ENCODE data around the gene SPINT2. TPM values are rescaled to one million over a fixed set of nuclear protein-coding genes. Genes with fewer than 3 reads are reported as not detected.

SPINT2 gene
- total RNA-seq, 1 experiment from 2014 or later: not detected

DNA sequence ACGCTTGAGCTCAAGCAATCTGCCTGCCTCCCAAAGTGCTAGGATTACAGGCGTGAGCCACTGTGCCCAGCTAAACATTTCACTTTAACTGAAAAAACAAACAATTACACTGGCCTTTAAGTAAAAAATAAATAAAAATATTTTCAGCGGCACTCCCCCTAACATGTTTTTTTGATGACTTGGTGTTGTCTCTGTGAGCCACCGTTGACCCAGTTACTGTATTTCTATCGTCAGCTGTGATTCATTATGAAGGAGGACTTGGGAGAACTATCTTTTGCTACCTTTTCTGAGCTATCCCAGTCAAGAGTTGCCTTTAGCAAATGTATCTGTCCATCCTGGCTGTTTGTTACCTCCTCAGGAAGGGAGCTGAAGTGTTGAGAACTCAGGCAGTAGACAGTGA, 21.2 kb downstream of the SPINT2 start:
- Histone ChIP-seq H3K4me1 (replicated peaks) (peaks cover 20% of the 10 kb centered on the region), H3K27me3 (replicated peaks) (no peaks in the 10 kb centered on the region), H3K36me3 (no peaks in the 10 kb centered on the region), H3K4me3 (no peak overlapping the region), H3K9me3 (replicated peaks) (no peaks in the 10 kb centered on the region), H3K27ac (no peak overlapping the region)
- DNase-seq (ENCODE audit: low read depth in 1 of 2, low spot score in 2 of 2): peak in 1 of 2 experiments; percentile 57

DNA sequence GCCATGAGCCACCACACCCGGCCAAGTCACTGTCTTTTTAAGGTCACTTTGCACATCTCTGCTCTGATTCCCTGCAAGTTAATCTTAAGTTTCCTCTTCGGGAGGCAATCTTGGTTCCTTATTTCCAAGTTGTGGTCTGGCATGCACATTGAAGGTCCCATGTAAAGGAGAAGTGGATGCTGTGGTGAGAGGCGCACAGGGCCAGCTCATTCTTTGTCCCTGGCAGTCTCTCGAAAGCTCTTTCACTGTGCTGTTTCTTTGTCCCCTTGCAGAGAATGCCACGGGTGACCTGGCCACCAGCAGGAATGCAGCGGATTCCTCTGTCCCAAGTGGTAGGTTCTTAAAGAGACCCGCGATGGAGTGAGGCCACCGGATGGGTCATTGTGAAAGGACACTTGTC, 23.2 kb downstream of the SPINT2 start:
- DNase-seq (ENCODE audit: low read depth in 1 of 2, low spot score in 2 of 2): no peak
- Histone ChIP-seq H3K36me3 (no peaks in the 10 kb centered on the region), H3K4me3 (no peak overlapping the region), H3K4me1 (replicated peaks) (peaks cover 23% of the 10 kb centered on the region), H3K9me3 (replicated peaks) (no peaks in the 10 kb centered on the region), H3K27ac (no peak overlapping the region), H3K27me3 (replicated peaks) (no peaks in the 10 kb centered on the region)

DNA sequence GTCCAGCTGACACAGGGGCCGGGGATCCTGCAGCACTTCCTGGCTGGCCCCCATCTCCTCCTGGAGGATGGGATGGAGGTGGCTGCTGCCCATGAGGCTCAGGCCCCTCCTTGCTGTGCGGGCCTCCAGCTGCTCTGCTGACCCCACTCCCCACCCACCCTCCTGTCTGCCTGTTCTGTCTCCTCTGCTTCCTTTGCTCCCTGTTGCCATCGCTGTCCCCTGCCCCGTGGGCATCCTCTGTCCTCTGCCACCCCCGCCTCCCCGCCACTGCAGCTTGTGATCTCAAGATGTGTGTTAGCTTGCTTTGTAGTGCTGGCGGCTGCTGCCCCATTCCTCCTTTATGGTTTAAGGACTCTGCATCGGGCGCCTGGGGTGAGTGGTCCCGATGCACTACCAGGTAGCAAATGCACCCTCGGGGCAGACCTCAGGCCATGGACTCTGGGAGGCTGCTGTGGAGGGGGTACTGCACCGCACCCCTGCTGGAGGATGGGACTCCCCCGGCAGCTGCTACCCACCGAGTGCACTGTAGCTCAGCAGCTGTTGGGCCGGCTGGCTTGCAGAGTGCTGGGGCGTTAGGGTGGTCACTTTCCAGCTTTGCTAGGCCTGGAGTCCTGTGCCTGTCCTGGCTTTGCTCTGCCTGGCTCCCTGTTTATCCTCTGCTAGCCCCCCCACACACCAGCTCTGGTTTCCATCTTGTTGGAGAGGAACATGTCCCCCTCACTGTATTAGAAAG, 23.9 kb downstream of the SPINT2 start:
- no peak overlapping the region for H3K27ac ChIP-seq
- H3K9me3 ChIP-seq (replicated peaks): no peaks in the 10 kb centered on the region
- H3K36me3 ChIP-seq: no peaks in the 10 kb centered on the region
- DNase-seq (ENCODE audit: low read depth in 1 of 2, low spot score in 2 of 2): no peak
- H3K27me3 ChIP-seq (replicated peaks): no peaks in the 10 kb centered on the region
- no peak overlapping the region for H3K4me3 ChIP-seq
- peaks cover 23% of the 10 kb centered on the region for H3K4me1 ChIP-seq (replicated peaks)

DNA sequence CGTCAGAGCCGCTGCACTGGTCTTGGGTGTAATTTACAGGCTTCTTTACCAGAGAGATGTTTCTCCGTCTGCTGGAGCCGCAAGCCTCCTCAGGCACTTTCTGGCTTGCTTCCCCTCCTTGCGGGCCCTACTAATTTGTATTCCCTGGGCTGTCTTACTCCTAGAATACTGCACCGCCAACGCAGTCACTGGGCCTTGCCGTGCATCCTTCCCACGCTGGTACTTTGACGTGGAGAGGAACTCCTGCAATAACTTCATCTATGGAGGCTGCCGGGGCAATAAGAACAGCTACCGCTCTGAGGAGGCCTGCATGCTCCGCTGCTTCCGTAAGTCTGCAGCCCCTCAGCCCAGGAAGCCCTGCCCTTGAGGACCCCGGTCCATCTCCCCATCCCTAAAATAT, 25.6 kb downstream of the SPINT2 start:
- no peak for DNase-seq (ENCODE audit: low read depth in 1 of 2, low spot score in 2 of 2)
- H3K4me1 ChIP-seq (replicated peaks): peaks cover 23% of the 10 kb centered on the region
- H3K27ac ChIP-seq: no peak overlapping the region
- no peaks in the 10 kb centered on the region for H3K9me3 ChIP-seq (replicated peaks)
- no peaks in the 10 kb centered on the region for H3K27me3 ChIP-seq (replicated peaks)
- no peaks in the 10 kb centered on the region for H3K36me3 ChIP-seq
- no peak overlapping the region for H3K4me3 ChIP-seq

DNA sequence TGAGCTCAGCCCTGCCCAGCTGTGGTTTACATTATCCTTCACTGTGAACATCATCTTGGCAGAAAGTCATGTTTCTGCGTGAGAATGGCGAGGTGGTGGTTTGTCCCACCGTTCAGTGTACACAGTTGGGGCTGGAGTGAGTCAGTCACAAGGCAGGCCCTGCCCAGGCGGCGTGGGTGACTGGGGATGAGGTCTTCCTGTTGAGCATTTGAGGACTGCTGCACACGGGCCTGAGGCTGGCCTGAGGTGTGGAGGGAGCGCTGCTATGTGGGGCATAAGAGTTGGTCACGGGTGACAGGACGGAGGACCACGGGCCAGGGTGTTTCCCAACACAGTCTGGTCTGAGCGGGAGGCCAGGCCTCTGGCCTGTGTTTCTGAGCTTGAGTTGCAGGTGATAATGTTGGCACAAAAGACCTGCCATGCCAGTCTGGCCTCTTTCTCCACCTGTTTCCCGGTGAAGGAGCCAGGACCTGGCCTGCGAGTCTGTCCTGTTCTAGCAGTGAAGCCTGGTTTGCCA, 26.3 kb downstream of the SPINT2 start:
- no peaks in the 10 kb centered on the region for H3K9me3 ChIP-seq (replicated peaks)
- no peak overlapping the region for H3K4me3 ChIP-seq
- H3K36me3 ChIP-seq: no peaks in the 10 kb centered on the region
- DNase-seq (ENCODE audit: low read depth in 1 of 2, low spot score in 2 of 2): peak; percentile 82 to 93
- H3K4me1 ChIP-seq (replicated peaks): peaks cover 17% of the 10 kb centered on the region
- no peaks in the 10 kb centered on the region for H3K27me3 ChIP-seq (replicated peaks)
- H3K27ac ChIP-seq: no peak overlapping the region; the same call in 1 of the 2 replicates

DNA sequence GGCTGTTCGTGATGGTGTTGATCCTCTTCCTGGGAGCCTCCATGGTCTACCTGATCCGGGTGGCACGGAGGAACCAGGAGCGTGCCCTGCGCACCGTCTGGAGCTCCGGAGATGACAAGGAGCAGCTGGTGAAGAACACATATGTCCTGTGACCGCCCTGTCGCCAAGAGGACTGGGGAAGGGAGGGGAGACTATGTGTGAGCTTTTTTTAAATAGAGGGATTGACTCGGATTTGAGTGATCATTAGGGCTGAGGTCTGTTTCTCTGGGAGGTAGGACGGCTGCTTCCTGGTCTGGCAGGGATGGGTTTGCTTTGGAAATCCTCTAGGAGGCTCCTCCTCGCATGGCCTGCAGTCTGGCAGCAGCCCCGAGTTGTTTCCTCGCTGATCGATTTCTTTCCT, 27.5 kb downstream of the SPINT2 start:
- DNase-seq (ENCODE audit: low read depth in 1 of 2, low spot score in 2 of 2): no peak
- H3K27ac ChIP-seq: no peak overlapping the region
- no peaks in the 10 kb centered on the region for H3K36me3 ChIP-seq
- no peaks in the 10 kb centered on the region for H3K27me3 ChIP-seq (replicated peaks)
- H3K4me3 ChIP-seq: no peak overlapping the region
- peaks cover 12% of the 10 kb centered on the region for H3K4me1 ChIP-seq (replicated peaks)
- no peaks in the 10 kb centered on the region for H3K9me3 ChIP-seq (replicated peaks)

DNA sequence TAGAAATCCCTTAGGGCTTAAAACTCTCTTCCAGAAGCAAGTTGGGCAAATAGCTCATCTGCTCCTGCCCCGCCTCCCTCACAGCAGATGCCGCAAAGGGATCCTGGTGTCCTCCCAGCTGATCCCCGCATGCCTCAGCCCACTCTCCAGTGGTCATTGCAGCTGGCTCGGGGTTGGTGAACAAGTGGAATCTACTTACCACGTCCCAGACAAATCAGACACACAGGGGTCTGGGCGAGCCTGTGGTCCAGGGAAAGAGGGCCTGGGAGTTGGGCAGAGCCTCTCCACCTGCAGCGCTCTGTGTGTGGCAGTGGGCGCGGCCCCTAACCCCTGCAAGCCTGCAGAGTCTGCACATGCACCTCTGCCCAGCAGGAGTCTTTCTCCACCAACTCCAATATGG, 28.9 kb downstream of the SPINT2 start:
- DNase-seq (ENCODE audit: low read depth in 1 of 2, low spot score in 2 of 2): no peak
- Histone ChIP-seq H3K36me3 (no peaks in the 10 kb centered on the region), H3K27me3 (replicated peaks) (no peaks in the 10 kb centered on the region), H3K4me3 (no peak overlapping the region), H3K4me1 (replicated peaks) (peaks cover 12% of the 10 kb centered on the region), H3K27ac (no peak overlapping the region), H3K9me3 (replicated peaks) (no peaks in the 10 kb centered on the region)

DNA sequence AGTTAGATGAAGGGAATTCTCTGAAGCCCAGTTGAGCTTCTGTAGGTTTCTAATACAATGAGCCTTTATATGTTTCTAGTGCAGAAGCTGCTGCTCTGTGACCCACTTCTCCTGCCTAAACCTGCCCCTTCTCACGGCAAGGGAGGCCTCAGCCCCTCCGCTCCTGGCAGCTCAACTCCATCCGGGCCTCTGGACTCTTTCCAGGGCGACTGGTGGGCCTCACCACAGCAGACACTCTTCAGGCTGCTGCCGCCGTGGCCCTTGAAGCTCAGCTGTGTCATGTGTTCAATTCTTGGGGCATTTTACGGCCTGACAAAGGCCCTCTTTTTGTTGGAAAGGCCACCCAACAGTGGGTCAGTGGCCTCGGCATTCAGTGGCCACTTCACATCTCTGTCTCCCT, 29.7 kb downstream of the SPINT2 start:
- Histone ChIP-seq H3K27ac (no peak overlapping the region), H3K9me3 (replicated peaks) (no peaks in the 10 kb centered on the region), H3K4me1 (replicated peaks) (peaks cover 17% of the 10 kb centered on the region), H3K4me3 (no peak overlapping the region), H3K27me3 (replicated peaks) (no peaks in the 10 kb centered on the region), H3K36me3 (no peaks in the 10 kb centered on the region)
- no peak for DNase-seq (ENCODE audit: low read depth in 1 of 2, low spot score in 2 of 2)

DNA sequence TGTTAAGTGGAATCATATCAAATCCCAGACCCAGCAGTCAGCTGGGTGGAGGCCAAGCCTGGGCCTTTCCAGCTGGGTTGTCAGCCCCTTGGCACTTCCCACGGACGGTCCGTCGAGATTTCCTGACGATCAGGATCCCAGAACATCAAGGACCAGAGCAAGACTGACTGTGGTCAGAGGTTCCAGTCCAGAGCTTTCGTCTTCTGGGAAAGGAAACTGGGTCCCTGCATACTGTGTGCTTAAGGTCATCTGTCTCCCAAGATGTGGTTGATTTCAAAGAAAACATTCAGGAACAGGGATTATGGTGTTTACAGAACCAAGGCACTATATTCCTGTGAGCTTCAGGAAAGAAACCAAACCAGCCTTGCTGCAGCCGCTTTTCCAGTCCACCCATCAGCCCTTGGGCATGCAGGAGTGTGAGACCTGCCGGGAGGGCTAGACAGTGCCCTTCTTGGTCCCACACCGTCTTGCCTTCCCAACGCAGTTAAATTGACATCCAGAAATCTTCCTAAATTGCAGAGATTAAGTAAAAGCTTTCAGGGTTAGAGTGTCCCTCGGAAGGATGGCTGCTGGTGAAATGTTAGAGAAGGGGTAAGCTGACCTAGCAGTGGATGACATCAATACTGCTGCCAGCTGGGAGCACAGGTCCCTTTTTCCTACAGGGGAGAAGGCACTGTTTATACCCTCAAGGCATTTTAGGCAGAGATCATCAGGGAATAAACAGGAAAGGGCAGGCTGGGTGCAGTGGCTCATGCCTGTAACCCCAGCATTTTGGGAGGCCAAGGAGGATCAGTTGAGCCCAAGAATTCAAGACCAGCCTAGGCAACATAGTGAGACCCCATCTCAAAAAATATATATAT, 34.7 kb downstream of the SPINT2 start:
- Histone ChIP-seq H3K4me1 (replicated peaks) (peaks cover 21% of the 10 kb centered on the region), H3K36me3 (peaks cover 1% of the 10 kb centered on the region; the same call in 1 of the 2 replicates), H3K27ac (no peak overlapping the region), H3K27me3 (replicated peaks) (no peaks in the 10 kb centered on the region), H3K4me3 (no peak overlapping the region), H3K9me3 (replicated peaks) (no peaks in the 10 kb centered on the region)
- DNase-seq (ENCODE audit: low read depth in 1 of 2, low spot score in 2 of 2): no peak

DNA sequence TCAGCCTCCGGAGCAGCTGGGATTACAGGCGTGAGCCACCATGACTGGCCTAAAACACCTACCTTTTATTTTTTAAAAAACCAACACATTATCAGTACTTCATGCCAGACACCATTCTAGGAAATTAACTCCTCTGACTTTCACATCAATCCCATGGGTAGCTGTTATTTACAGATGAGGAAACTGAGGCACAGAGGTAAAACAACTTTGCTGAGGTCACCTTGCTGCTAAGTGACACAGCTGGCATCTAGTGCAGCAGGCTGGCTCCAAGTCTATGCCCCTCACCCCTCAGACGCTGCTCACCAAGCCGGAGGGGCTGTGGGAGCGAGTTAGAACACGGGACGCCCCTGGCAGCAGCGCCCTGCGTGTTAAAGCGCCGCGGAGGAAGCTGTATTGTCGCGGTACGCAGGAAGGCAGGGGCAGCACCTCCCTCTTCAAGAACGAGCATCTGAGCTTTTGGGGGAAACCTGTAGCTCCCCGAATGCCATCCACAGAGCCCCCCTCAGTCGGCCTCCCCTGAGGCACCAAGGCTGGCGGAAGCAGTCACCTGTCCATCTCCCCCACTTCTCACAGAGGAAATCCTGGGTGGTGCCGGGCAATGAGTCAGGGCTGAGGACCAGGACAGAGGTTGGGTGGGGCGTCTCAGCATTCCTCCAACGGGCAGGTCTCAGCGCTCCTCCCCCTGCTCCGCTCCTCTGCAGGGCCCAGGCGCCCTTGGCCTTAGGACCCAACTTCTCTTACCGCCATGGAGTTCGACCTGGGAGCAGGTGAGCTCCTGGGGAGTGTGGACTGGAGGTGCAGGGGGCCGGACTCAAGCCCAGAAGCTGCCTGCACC, 39.4 kb downstream of the SPINT2 start, which contains the start of gene C19orf33:
Gene C19orf33 (plus strand): TSS at position 735 of the 835 bp plus-strand sequence. CDS start 11 bp downstream, at position 746.
- no peaks in the 10 kb centered on the region for H3K9me3 ChIP-seq (replicated peaks)
- H3K27me3 ChIP-seq (replicated peaks): no peaks in the 10 kb centered on the region
- no peak within 1 kb of the TSS for H3K27ac ChIP-seq
- H3K4me3 ChIP-seq: no peak within 1 kb of the TSS
- DNase-seq (ENCODE audit: low read depth in 1 of 2, low spot score in 2 of 2): no peak
- H3K36me3 ChIP-seq: peaks cover 25% of the 10 kb centered on the region
- peaks cover 26% of the 10 kb centered on the region for H3K4me1 ChIP-seq (replicated peaks)

DNA sequence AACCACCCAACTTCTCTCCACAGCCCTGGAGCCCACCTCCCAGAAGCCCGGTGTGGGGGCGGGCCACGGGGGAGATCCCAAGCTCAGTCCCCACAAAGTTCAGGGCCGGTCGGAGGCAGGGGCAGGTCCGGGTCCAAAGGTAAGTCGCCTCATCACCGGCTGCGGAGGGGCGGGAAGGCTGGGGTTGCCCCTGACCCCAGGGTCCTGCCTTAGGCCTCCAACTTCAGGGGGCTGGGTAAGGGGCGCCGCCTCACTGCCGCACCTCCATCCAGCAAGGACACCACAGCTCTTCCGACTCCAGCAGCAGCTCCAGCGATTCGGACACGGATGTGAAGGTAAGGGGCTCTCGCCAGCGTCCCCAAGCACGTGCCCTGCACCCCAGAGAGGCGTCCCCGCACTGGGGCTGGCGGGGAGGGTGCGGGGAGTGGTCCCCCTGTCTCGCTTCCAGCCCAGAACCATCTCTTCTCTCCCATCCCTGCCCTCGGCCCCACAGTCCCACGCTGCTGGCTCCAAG, 40.0 kb downstream of the SPINT2 start:
- peaks cover 21% of the 10 kb centered on the region for H3K4me1 ChIP-seq (replicated peaks)
- no peak overlapping the region for H3K4me3 ChIP-seq
- no peak for DNase-seq (ENCODE audit: low read depth in 1 of 2, low spot score in 2 of 2)
- H3K36me3 ChIP-seq: peaks cover 25% of the 10 kb centered on the region
- no peak overlapping the region for H3K27ac ChIP-seq
- no peaks in the 10 kb centered on the region for H3K9me3 ChIP-seq (replicated peaks)
- no peaks in the 10 kb centered on the region for H3K27me3 ChIP-seq (replicated peaks)

DNA sequence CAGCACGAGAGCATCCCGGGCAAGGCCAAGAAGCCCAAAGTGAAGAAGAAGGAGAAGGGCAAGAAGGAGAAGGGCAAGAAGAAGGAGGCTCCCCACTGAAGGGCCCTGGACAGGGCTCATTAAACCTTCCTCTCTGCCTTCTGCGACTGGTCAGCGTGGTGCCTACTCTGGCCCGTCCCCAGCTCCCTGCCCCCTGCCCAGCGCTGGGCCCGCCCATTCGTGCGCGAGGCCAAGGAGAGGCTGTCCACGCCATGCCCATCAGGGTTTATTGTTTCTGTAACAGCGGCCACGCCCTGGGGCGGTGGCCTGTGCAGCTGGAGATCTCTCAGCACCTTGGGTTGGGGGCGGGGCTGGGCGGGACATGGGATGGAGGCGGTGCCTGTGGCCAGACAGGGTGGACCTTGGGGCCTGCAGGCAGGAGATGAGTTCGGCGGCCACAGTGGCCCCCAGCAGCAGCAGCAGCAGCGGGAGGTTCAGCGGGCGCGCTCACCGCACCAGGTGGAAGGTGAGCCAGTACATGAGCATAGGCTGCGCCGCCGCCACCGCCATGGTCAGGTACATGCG, 40.6 kb downstream of the SPINT2 start:
- DNase-seq (ENCODE audit: low read depth in 1 of 2, low spot score in 2 of 2): no peak

DNA sequence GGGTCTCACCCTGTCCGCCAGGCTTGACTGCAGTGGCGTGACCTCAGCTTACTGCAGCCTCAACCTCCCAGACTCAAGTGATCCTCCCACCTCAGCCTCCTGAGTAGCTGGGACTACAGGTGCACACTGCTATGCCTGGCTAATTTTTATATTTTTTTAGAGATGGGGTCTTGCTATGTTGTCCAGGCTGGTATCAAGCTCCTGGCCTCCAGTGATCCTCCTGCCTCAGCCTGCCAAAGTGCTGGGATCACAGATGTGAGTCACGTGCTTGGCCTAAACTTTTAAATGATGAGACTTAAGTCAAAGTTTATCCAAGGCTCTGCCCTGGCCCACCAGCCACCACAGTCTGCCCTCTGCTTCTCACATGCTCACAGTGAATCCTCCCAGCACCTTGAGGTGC, 41.9 kb downstream of the SPINT2 start:
- peaks cover 25% of the 10 kb centered on the region for H3K36me3 ChIP-seq
- H3K4me1 ChIP-seq (replicated peaks): peaks cover 12% of the 10 kb centered on the region
- H3K27ac ChIP-seq: no peak overlapping the region
- DNase-seq (ENCODE audit: low read depth in 1 of 2, low spot score in 2 of 2): no peak
- no peaks in the 10 kb centered on the region for H3K27me3 ChIP-seq (replicated peaks)
- H3K4me3 ChIP-seq: no peak overlapping the region
- H3K9me3 ChIP-seq (replicated peaks): no peaks in the 10 kb centered on the region

More for the DNA sequence above, 40.6 kb downstream of the SPINT2 start:
- Histone ChIP-seq H3K27me3 (replicated peaks) (no peaks in the 10 kb centered on the region), H3K36me3 (peaks cover 25% of the 10 kb centered on the region), H3K9me3 (replicated peaks) (no peaks in the 10 kb centered on the region), H3K4me3 (no peak overlapping the region), H3K27ac (no peak overlapping the region), H3K4me1 (replicated peaks) (peaks cover 21% of the 10 kb centered on the region)
